Endothelial cell of umbilical vein (primary cell): ENCODE measurements around the gene ACSS1. TPM values are rescaled to one million over a fixed set of nuclear protein-coding genes. Genes with fewer than 3 reads are reported as not detected.

Source experiments
- BruUV-seq: library from RNA; stranded (reverse); fragments of 400-500 nt; replicated peaks from 2 replicates; lab custom pipeline; 2021; lab: Mats Ljungman, UMichigan
- CTCF ChIA-PET: fragments of 300-600, 350-600 bp; sonication (Branson Sonifier 250); formaldehyde crosslinking; loops from one replicate; lab custom pipeline; 2021; ENCODE audit warnings: antibody characterized with exemption, inconsistent platforms; lab: Charles Lee
- POLR2A ChIA-PET: fragments of 300-600, 350-600 bp; sonication (Branson Sonifier 250); formaldehyde crosslinking; loops from one replicate; lab custom pipeline; 2021; ENCODE audit warnings: antibody characterized with exemption, inconsistent platforms; lab: Charles Lee
- DNase-seq: peaks from one replicate; pipeline ENCODE4 v3.0.0-alpha.2; 2011; ENCODE audit warnings: low read depth, low spot score
- FAIRE-seq: peaks from 2 replicates; lab custom pipeline; 2011; peaks lifted over from hg19 to GRCh38; lab: Jason Lieb, UNC
- H2AFZ ChIP-seq: 2 replicates; pipeline ENCODE4 v1.6.0; 2012; ENCODE audit warnings: low read depth, low read length, control low read depth, inconsistent platforms
- H3K27ac ChIP-seq: 2 replicates; pipeline ENCODE4 v1.5.1; 2011; ENCODE audit warnings: low read depth, mild to moderate bottlenecking, control low read depth, low read length, moderate library complexity; ENCODE audit not compliant: insufficient read depth
- H3K27me3 ChIP-seq, 2 experiments: 2 replicates each; pipeline versions ENCODE4 v1.6.0 to v1.6.1; 2011; ENCODE audit warnings: low read length in 2 of 2, mixed read lengths in 1 of 2; ENCODE audit not compliant: control insufficient read depth in 2 of 2, insufficient read depth in 2 of 2
- H3K36me3 ChIP-seq, 2 experiments: 2 replicates in 1 of 2; 3 replicates in 1 of 2; pipeline ENCODE4 v1.5.1; 2011; ENCODE audit warnings: low read length in 2 of 2, mild to moderate bottlenecking in 1 of 2, moderate library complexity in 1 of 2; ENCODE audit not compliant: control insufficient read depth in 2 of 2, insufficient read depth in 2 of 2; ENCODE audit errors: extremely low read depth in 1 of 2
- H3K4me1 ChIP-seq: 3 replicates; pipeline ENCODE4 v1.5.1; 2011; ENCODE audit warnings: mild to moderate bottlenecking, low read length; ENCODE audit not compliant: control insufficient read depth, insufficient read depth; ENCODE audit errors: extremely low read depth
- H3K4me2 ChIP-seq: 2 replicates; pipeline ENCODE4 v1.6.1; 2011; ENCODE audit warnings: low read length, control low read depth, mixed read lengths; ENCODE audit not compliant: insufficient read depth
- H3K4me3 ChIP-seq, 3 experiments: fragments of 200-600 bp in 1 of 3; sonication (generic), shearing (Covaris generic) in 1 of 3; replicated peaks in 1 of 3; 2 replicates each; pipeline ENCODE4 v1.5.1; 2011 to 2016; ENCODE audit warnings: control low read depth in 3 of 3, low read length in 3 of 3, mild to moderate bottlenecking in 2 of 3, inconsistent platforms in 1 of 3, low read depth in 1 of 3, moderate library complexity in 1 of 3; ENCODE audit not compliant: insufficient read depth in 1 of 3
- H3K79me2 ChIP-seq: 2 replicates; pipeline ENCODE4 v1.6.0; 2012; ENCODE audit warnings: low read length, inconsistent platforms; ENCODE audit not compliant: control insufficient read depth, insufficient read depth
- H3K9ac ChIP-seq: replicated peaks from 2 replicates; pipeline ENCODE3; 2011; ENCODE audit warnings: low read length, control low read depth; ENCODE audit not compliant: insufficient read depth; ENCODE audit errors: extremely low read depth
- H3K9me1 ChIP-seq: replicated peaks from 3 replicates; pipeline ENCODE4 v1.6.0; 2011; ENCODE audit warnings: mild to moderate bottlenecking, low read length; ENCODE audit not compliant: control insufficient read depth, insufficient read depth; ENCODE audit errors: extremely low read depth
- H3K9me3 ChIP-seq: replicated peaks from 2 replicates; pipeline ENCODE4 v1.5.1; 2012; ENCODE audit warnings: low read length, inconsistent platforms; ENCODE audit not compliant: control insufficient read depth, insufficient read depth
- H4K20me1 ChIP-seq: replicated peaks from 2 replicates; pipeline ENCODE3; 2011; ENCODE audit warnings: mild to moderate bottlenecking, low read length; ENCODE audit not compliant: control insufficient read depth, insufficient read depth; ENCODE audit errors: extremely low read depth
- EZH2 ChIP-seq: IDR thresholded peaks from 2 replicates; pipeline ENCODE4 v1.6.1; 2012; ENCODE audit warnings: borderline replicate concordance, low read depth, mild to moderate bottlenecking, moderate library complexity, low read length, inconsistent platforms; ENCODE audit not compliant: severe bottlenecking
- FOS ChIP-seq: IDR thresholded peaks from 2 replicates; pipeline ENCODE4 v1.6.1; 2011; ENCODE audit warnings: mild to moderate bottlenecking, low read length, moderate library complexity, borderline replicate concordance; ENCODE audit not compliant: insufficient read depth
- GATA2 ChIP-seq: IDR thresholded peaks from 2 replicates; pipeline ENCODE4 v1.7.0; 2011; ENCODE audit warnings: low read depth, mild to moderate bottlenecking, moderate library complexity, mixed read lengths, low read length; ENCODE audit not compliant: insufficient read length, insufficient read depth
- JUN ChIP-seq: IDR thresholded peaks from 2 replicates; pipeline ENCODE4 v1.6.1; 2011; ENCODE audit warnings: borderline replicate concordance, low read depth; ENCODE audit not compliant: insufficient read length, insufficient read depth
- MYC ChIP-seq: IDR thresholded peaks from one replicate; pipeline ENCODE4 v1.6.1; 2011; ENCODE audit warnings: mild to moderate bottlenecking, low read depth, low read length
- POLR2A ChIP-seq: IDR thresholded peaks from 2 replicates; pipeline ENCODE4 v1.6.1; 2012; ENCODE audit warnings: low read depth, mild to moderate bottlenecking, control low read depth, low read length
- POLR2AphosphoS5 ChIP-seq: IDR thresholded peaks from 2 replicates; pipeline ENCODE4 v1.6.1; 2012; ENCODE audit warnings: low read depth, mild to moderate bottlenecking, control low read depth, low read length, moderate library complexity; ENCODE audit not compliant: insufficient read depth
- dilution Hi-C: fragments of 300-500 bp; cut with MboI; formaldehyde crosslinking; loops from one replicate; pipeline ENCODE4 v1.15.0; 2019; ENCODE audit warnings: low sequenced_read_pairs; ENCODE audit not compliant: extremely low pct_ligation_motif_present
- intact Hi-C: fragments of 100-400 bp; cut with micrococcal nuclease; formaldehyde crosslinking; loops from one replicate; pipeline ENCODE4 v1.10.0; 2022
- polyA plus RNA-seq, 4 experiments: library from polyadenylated mRNA; depleted of rRNA in 3 of 4; stranded (reverse) in 3 of 4; unstranded in 1 of 4; fragments of >200 nt; gene quantifications; 2 replicates each; pipeline versions ENCODE4 v1.2.1 to v1.2.3, GENCODE V29; 2011 to 2012; ENCODE audit warnings: missing spikeins in 1 of 4
- total RNA-seq: library from RNA; stranded (reverse); gene quantifications from 2 replicates; pipeline ENCODE4 v1.2.3, GENCODE V29; 2021
- TF ChIP-seq, protein P1 (sequence below): IDR thresholded peaks from 2 replicates; pipeline ENCODE4 v1.6.1; 2011; ENCODE audit not compliant: insufficient read depth, insufficient read length
- TF ChIP-seq, protein P2 (sequence below), 2 donors: IDR thresholded peaks; 1 replicate in 1 of 2; 2 replicates in 1 of 2; pipeline ENCODE4 v1.5.1; 2011; ENCODE audit warnings: low read length in 2 of 2, mild to moderate bottlenecking in 2 of 2, moderate library complexity in 2 of 2, control low read depth in 1 of 2, inconsistent platforms in 1 of 2, low read depth in 1 of 2; ENCODE audit not compliant: insufficient read depth in 1 of 2; ENCODE audit errors: extremely low read depth in 1 of 2

The ACSS1 gene
- total and polyA plus RNA-seq, 2 donors (not counting 3 experiments of a cell fraction or from before 2014, with no cell fraction given), result 6.2 to 17.9 TPM

DNA sequence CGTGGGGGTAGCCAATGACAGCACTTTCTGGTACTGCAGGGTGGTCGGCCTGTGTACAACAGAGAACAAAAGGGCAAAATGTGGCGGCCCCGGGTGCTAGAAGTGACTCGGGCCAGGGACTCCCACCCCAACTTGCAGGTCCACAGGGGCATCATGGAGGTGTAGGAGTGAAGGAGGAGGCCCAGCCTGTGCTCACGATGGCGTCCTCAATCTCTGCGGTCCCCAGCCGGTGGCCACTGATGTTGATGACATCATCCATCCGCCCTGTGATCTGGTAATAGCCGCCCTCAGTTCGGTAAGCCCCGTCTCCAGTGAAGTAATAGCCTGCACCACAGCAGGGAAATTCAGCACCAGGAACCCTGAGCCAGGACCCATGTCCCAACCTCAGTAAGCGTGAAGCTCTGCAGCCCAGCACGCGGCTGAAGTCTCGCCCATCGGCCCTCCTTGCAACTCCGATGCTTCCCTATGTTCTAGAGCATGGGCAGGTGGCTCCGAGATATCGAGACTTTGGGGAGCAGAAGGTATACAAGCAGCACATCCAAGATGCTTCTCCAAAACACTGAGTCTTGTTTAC, 45.2 kb downstream of the ACSS1 start:
- no peak overlapping the region for H3K9ac ChIP-seq
- intact Hi-C loops (no loop called here), dilution Hi-C loops (no loop called here)
- H2AFZ ChIP-seq, result no peak overlapping the region
- ChIA-PET POLR2A (no interaction called here), CTCF (no interaction called here)
- no peak overlapping the region for H3K4me3 ChIP-seq
- H3K79me2 ChIP-seq, result no peaks in the 10 kb centered on the region
- no peaks in the 10 kb centered on the region for H3K9me1 ChIP-seq
- DNase-seq (no peak), FAIRE-seq (no peak)
- H3K9me3 ChIP-seq, result no peaks in the 10 kb centered on the region
- no TSS peak for BruUV-seq
- H3K27me3 ChIP-seq, result no peaks in the 10 kb centered on the region
- H3K4me2 ChIP-seq, result no peak overlapping the region
- no peaks in the 10 kb centered on the region for H3K36me3 ChIP-seq
- H3K27ac ChIP-seq, result no peak overlapping the region
- no peaks in the 10 kb centered on the region for H4K20me1 ChIP-seq
- TF ChIP-seq MYC, result no peak
- TF ChIP-seq EZH2, result no peak
- TF ChIP-seq, protein P1, sequence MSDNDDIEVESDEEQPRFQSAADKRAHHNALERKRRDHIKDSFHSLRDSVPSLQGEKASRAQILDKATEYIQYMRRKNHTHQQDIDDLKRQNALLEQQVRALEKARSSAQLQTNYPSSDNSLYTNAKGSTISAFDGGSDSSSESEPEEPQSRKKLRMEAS, result no peak
- no peak for TF ChIP-seq GATA2
- TF ChIP-seq JUN, result no peak
- TF ChIP-seq, protein P2, sequence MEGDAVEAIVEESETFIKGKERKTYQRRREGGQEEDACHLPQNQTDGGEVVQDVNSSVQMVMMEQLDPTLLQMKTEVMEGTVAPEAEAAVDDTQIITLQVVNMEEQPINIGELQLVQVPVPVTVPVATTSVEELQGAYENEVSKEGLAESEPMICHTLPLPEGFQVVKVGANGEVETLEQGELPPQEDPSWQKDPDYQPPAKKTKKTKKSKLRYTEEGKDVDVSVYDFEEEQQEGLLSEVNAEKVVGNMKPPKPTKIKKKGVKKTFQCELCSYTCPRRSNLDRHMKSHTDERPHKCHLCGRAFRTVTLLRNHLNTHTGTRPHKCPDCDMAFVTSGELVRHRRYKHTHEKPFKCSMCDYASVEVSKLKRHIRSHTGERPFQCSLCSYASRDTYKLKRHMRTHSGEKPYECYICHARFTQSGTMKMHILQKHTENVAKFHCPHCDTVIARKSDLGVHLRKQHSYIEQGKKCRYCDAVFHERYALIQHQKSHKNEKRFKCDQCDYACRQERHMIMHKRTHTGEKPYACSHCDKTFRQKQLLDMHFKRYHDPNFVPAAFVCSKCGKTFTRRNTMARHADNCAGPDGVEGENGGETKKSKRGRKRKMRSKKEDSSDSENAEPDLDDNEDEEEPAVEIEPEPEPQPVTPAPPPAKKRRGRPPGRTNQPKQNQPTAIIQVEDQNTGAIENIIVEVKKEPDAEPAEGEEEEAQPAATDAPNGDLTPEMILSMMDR (IDR thresholded peaks at IDR 0.05; ENCODE audit: extremely low read depth in 1 of 2, insufficient read depth in 1 of 2, low read depth in 1 of 2, low read length in 2 of 2), result no peak
- TF ChIP-seq POLR2A, result no peak
- no peak for TF ChIP-seq POLR2AphosphoS5
- TF ChIP-seq FOS, result no peak
- no peaks in the 10 kb centered on the region for H3K4me1 ChIP-seq
